SU-DHL-6 (cell line): Measurements from ENCODE around the gene RGS3.

Experiments used
- EZH2phosphoT487 ChIP-seq: fragments of 200-600 bp; sonication (generic), shearing (Covaris generic); conservative IDR thresholded peaks from 2 replicates; pipeline ENCODE4 v1.6.1; 2018; ENCODE audit warnings: mild to moderate bottlenecking, antibody characterized with exemption, low read length, moderate library complexity, mixed read lengths
- TF ChIP-seq, protein P1 (sequence below): fragments of 200-600 bp; sonication (generic); IDR thresholded peaks from one replicate; pipeline ENCODE4 v1.5.1; 2017; ENCODE audit warnings: antibody characterized with exemption, mild to moderate bottlenecking, low read length, moderate library complexity; ENCODE audit not compliant: insufficient read depth, poor library complexity, severe bottlenecking

DNA sequence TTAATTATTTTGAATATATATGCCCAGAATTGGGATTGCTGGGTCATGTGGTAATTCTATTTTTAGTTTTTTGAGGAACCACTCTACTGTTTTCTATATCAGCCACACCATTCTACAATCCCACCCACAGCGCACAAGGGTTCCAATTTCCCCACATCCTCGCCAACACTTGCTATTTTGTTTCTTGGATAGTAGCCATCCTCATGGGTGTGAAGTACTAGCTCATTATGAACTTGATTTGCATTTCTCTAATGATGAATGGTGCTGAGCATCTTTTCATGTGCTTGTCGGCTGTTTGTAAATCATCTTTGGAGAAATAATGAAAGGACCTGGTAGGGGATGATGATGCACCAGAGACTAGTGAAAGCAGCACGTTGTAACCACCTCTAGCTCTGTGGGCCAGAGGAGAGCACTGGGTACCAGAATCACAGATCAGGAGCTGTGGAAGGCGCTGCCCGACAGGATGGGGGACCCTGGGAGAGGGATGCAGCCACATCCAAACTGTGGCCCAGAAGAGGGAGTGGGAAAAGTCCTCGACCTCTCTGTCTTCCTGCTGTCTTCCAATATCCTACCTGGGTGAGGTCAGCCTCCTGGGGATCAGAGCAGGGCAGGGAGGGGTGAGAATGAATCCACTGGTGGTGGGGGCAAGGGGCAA is 155.4 kb downstream of the RGS3 start:
- TF ChIP-seq, protein P1, sequence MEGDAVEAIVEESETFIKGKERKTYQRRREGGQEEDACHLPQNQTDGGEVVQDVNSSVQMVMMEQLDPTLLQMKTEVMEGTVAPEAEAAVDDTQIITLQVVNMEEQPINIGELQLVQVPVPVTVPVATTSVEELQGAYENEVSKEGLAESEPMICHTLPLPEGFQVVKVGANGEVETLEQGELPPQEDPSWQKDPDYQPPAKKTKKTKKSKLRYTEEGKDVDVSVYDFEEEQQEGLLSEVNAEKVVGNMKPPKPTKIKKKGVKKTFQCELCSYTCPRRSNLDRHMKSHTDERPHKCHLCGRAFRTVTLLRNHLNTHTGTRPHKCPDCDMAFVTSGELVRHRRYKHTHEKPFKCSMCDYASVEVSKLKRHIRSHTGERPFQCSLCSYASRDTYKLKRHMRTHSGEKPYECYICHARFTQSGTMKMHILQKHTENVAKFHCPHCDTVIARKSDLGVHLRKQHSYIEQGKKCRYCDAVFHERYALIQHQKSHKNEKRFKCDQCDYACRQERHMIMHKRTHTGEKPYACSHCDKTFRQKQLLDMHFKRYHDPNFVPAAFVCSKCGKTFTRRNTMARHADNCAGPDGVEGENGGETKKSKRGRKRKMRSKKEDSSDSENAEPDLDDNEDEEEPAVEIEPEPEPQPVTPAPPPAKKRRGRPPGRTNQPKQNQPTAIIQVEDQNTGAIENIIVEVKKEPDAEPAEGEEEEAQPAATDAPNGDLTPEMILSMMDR, result no peak
- no peak for TF ChIP-seq EZH2phosphoT487
